WTC11 (cell line): ENCODE results near the gene RNASE7.

Experiments
- CREM ChIP-seq: sonication (generic); formaldehyde crosslinking; IDR thresholded peaks from 2 replicates; pipeline ENCODE4 v1.8.1; 2022; ENCODE audit warnings: mild to moderate bottlenecking, missing genetic modification reagents, moderate library complexity
- ETV6 ChIP-seq: sonication (generic); formaldehyde crosslinking; IDR thresholded peaks from 2 replicates; pipeline ENCODE4 v1.8.1; 2022; ENCODE audit warnings: mild to moderate bottlenecking, missing genetic modification reagents
- GRHL2 ChIP-seq: fragments of 250-450 bp; sonication (Bioruptor Pico); IDR thresholded peaks from 2 replicates; pipeline ENCODE4 v1.8.0; 2022; ENCODE audit warnings: mild to moderate bottlenecking, moderate library complexity; ENCODE audit not compliant: insufficient replicate concordance, severe bottlenecking
- NFYB ChIP-seq: sonication (generic); formaldehyde crosslinking; conservative IDR thresholded peaks from 2 replicates; pipeline ENCODE4 v1.8.0; 2022; ENCODE audit warnings: low read depth, missing genetic modification reagents
- SP1 ChIP-seq: sonication (generic); formaldehyde crosslinking; conservative IDR thresholded peaks from 2 replicates; pipeline ENCODE4 v1.8.1; 2022; ENCODE audit warnings: missing genetic modification reagents
- TEAD4 ChIP-seq: sonication (generic); formaldehyde crosslinking; IDR thresholded peaks from 2 replicates; pipeline ENCODE4 v1.8.0; 2022; ENCODE audit warnings: mild to moderate bottlenecking, missing genetic modification reagents
- ZBTB21 ChIP-seq: sonication (generic); formaldehyde crosslinking; IDR thresholded peaks from 2 replicates; pipeline ENCODE4 v1.8.1; 2023; ENCODE audit warnings: mild to moderate bottlenecking, missing genetic modification reagents, borderline replicate concordance
- TF ChIP-seq, protein P1 (sequence below): fragments of 200-600 bp; IDR thresholded peaks from 2 replicates; pipeline ENCODE4 v1.8.0; 2022; ENCODE audit warnings: antibody characterized with exemption
- TF ChIP-seq, protein P2 (sequence below): sonication (generic); formaldehyde crosslinking; IDR thresholded peaks from 2 replicates; pipeline ENCODE4 v1.8.1; 2022; ENCODE audit warnings: missing genetic modification reagents, borderline replicate concordance
- TF ChIP-seq, protein P3 (sequence below): sonication (generic); formaldehyde crosslinking; conservative IDR thresholded peaks from 2 replicates; pipeline ENCODE4 v1.8.1; 2023; ENCODE audit warnings: mild to moderate bottlenecking, low read depth, missing genetic modification reagents, moderate library complexity
- TF ChIP-seq, protein P4 (sequence below): sonication (generic); formaldehyde crosslinking; IDR thresholded peaks from 2 replicates; pipeline ENCODE4 v1.8.0; 2022; ENCODE audit warnings: mild to moderate bottlenecking, missing genetic modification reagents

DNA sequence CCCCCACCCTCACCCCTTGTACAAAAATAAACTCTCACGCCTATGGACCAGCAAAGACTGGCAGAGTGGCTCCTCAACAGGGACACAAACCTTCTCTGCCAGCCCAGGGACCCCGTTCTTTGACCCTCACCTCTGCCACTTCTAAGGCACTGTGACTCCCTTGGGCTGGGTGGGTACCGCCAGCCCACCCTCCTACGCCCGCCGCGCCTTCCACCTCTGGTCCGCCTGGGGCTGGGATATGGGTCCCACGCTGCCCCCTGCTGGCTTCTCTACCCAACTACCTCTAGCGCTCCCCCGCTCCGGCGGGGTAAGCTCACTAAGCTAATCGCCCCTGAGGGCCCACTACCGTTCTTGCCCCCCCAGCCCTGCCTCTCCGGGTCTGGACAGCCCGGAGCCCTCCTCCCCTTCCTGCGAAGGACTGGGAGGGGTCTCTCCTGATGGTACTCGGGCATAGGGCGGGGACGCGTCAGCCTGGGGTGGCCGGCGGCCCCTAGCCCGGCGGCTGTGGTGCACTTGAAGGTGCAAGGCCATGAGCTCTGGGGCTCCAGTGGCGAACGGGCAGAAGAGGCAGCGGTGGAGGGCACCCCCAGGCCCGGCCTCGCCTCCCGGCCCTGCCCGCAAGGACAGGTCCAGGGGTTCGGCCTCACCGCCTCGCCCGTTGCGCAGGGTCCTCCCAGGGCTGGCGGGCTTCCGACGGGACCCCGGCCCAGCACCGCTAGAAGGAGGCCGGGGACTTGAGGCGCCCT, 48.2 kb downstream of the RNASE7 start:
- TF ChIP-seq, protein P1, sequence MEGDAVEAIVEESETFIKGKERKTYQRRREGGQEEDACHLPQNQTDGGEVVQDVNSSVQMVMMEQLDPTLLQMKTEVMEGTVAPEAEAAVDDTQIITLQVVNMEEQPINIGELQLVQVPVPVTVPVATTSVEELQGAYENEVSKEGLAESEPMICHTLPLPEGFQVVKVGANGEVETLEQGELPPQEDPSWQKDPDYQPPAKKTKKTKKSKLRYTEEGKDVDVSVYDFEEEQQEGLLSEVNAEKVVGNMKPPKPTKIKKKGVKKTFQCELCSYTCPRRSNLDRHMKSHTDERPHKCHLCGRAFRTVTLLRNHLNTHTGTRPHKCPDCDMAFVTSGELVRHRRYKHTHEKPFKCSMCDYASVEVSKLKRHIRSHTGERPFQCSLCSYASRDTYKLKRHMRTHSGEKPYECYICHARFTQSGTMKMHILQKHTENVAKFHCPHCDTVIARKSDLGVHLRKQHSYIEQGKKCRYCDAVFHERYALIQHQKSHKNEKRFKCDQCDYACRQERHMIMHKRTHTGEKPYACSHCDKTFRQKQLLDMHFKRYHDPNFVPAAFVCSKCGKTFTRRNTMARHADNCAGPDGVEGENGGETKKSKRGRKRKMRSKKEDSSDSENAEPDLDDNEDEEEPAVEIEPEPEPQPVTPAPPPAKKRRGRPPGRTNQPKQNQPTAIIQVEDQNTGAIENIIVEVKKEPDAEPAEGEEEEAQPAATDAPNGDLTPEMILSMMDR, result peak; percentile 54
- TF ChIP-seq TEAD4 (CRISPR knock-in tag) (no peak), SP1 (CRISPR knock-in tag) (no peak), GRHL2 (CRISPR knock-in tag) (no peak), ETV6 (CRISPR knock-in tag) (0 out of 2 replicates have a peak, but pooled peaks have one; percentile 20), NFYB (CRISPR knock-in tag) (no peak), ZBTB21 (CRISPR knock-in tag) (no peak), CREM (CRISPR knock-in tag) (no peak)
- TF ChIP-seq, protein P2, sequence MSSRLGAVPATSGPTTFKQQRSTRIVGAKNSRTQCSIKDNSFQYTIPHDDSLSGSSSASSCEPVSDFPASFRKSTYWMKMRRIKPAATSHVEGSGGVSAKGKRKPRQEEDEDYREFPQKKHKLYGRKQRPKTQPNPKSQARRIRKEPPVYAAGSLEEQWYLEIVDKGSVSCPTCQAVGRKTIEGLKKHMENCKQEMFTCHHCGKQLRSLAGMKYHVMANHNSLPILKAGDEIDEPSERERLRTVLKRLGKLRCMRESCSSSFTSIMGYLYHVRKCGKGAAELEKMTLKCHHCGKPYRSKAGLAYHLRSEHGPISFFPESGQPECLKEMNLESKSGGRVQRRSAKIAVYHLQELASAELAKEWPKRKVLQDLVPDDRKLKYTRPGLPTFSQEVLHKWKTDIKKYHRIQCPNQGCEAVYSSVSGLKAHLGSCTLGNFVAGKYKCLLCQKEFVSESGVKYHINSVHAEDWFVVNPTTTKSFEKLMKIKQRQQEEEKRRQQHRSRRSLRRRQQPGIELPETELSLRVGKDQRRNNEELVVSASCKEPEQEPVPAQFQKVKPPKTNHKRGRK (CRISPR knock-in tag), result no peak
- TF ChIP-seq, protein P3, sequence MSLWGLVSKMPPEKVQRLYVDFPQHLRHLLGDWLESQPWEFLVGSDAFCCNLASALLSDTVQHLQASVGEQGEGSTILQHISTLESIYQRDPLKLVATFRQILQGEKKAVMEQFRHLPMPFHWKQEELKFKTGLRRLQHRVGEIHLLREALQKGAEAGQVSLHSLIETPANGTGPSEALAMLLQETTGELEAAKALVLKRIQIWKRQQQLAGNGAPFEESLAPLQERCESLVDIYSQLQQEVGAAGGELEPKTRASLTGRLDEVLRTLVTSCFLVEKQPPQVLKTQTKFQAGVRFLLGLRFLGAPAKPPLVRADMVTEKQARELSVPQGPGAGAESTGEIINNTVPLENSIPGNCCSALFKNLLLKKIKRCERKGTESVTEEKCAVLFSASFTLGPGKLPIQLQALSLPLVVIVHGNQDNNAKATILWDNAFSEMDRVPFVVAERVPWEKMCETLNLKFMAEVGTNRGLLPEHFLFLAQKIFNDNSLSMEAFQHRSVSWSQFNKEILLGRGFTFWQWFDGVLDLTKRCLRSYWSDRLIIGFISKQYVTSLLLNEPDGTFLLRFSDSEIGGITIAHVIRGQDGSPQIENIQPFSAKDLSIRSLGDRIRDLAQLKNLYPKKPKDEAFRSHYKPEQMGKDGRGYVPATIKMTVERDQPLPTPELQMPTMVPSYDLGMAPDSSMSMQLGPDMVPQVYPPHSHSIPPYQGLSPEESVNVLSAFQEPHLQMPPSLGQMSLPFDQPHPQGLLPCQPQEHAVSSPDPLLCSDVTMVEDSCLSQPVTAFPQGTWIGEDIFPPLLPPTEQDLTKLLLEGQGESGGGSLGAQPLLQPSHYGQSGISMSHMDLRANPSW, result no peak
- TF ChIP-seq, protein P4, sequence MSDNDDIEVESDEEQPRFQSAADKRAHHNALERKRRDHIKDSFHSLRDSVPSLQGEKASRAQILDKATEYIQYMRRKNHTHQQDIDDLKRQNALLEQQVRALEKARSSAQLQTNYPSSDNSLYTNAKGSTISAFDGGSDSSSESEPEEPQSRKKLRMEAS, result no peak
